ENCODE data around the gene TTC39B. TPM values are rescaled to one million over a fixed set of nuclear protein-coding genes. Genes with fewer than 3 reads are reported as not detected.

TTC39B gene
- total RNA-seq, 1 experiment from 2014 or later: 0.04 TPM

DNA sequence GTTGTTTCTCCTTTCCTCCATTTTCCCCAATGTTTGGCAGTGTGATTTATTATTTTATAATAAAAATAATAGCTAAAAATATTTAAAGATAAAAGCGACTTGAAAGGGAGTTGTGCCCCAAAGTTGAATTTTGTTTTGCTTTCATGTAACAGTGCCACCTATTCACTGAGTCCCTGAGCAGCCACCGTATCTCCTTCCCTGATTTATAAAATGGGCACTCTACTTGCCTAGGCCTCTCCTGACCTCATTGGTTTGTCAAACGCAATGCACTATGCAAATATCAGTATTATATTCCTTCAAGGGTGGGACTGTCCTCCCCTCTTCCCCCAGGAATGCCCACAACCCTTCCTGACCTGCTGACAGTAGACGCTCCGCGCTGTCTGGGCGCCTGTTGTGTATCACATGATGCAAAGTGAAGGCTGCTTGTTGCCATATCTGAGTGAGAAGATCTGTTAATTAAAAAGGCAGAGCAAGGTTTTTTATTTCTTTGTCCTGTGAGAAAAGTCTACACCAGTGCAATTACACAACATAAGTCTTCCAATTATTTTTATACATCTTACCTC, 81.4 kb downstream of the TTC39B start:
- no peaks in the 10 kb centered on the region for H4K20me1 ChIP-seq (ENCODE audit: insufficient read depth, low read depth, low read length)
- H3K4me3 ChIP-seq (ENCODE audit: low read length): no peak overlapping the region
- no peaks in the 10 kb centered on the region for H3K36me3 ChIP-seq (ENCODE audit: insufficient read depth, low read length)
- no peak for DNase-seq
- no peak overlapping the region for H3K27ac ChIP-seq (ENCODE audit: low read length)
- H3K4me2 ChIP-seq (ENCODE audit: low read depth, low read length, poor library complexity, severe bottlenecking): no peak overlapping the region
- H3K27me3 ChIP-seq (ENCODE audit: low read length): no peaks in the 10 kb centered on the region
- H3K9me3 ChIP-seq (ENCODE audit: low read length): no peaks in the 10 kb centered on the region
- H3K4me1 ChIP-seq (ENCODE audit: low read length): no peaks in the 10 kb centered on the region
- H3K9ac ChIP-seq (ENCODE audit: low read length): no peak overlapping the region
- no peak overlapping the region for H2AFZ ChIP-seq (ENCODE audit: low read length)
- no peaks in the 10 kb centered on the region for H3K9me2 ChIP-seq (replicated peaks; ENCODE audit: insufficient read depth, low read length)
- no peaks in the 10 kb centered on the region for H3K79me2 ChIP-seq (ENCODE audit: low read length)

DNA sequence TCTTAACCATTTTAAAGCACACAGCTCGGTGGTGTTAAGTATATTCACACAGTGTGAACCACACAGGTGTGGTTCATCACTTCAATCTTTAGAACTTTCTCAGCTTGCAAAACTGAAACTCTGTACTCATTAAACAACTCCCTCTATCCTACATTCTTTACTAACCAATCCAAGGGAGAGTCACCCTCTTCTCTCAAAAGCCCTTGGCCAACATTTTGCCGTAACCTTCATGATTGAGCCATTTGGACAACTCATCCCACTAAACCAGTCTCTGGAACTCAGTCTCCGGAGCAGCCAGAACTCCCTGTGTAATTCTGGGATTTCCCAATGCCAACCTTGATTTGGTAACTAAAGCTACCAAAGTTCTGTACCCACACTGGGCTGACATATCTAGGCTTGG, 84.7 kb downstream of the TTC39B start:
- no peaks in the 10 kb centered on the region for H3K4me1 ChIP-seq (ENCODE audit: low read length)
- H3K27me3 ChIP-seq (ENCODE audit: low read length): no peaks in the 10 kb centered on the region
- no peaks in the 10 kb centered on the region for H3K79me2 ChIP-seq (ENCODE audit: low read length)
- H3K4me3 ChIP-seq (ENCODE audit: low read length): no peak overlapping the region
- no peaks in the 10 kb centered on the region for H3K36me3 ChIP-seq (ENCODE audit: insufficient read depth, low read length)
- no peaks in the 10 kb centered on the region for H3K9me3 ChIP-seq (ENCODE audit: low read length)
- no peak overlapping the region for H3K9ac ChIP-seq (ENCODE audit: low read length)
- no peaks in the 10 kb centered on the region for H3K9me2 ChIP-seq (replicated peaks; ENCODE audit: insufficient read depth, low read length)
- H4K20me1 ChIP-seq (ENCODE audit: insufficient read depth, low read depth, low read length): no peaks in the 10 kb centered on the region
- no peak for DNase-seq
- H2AFZ ChIP-seq (ENCODE audit: low read length): no peak overlapping the region
- no peak overlapping the region for H3K4me2 ChIP-seq (ENCODE audit: low read depth, low read length, poor library complexity, severe bottlenecking)
- H3K27ac ChIP-seq (ENCODE audit: low read length): no peak overlapping the region

DNA sequence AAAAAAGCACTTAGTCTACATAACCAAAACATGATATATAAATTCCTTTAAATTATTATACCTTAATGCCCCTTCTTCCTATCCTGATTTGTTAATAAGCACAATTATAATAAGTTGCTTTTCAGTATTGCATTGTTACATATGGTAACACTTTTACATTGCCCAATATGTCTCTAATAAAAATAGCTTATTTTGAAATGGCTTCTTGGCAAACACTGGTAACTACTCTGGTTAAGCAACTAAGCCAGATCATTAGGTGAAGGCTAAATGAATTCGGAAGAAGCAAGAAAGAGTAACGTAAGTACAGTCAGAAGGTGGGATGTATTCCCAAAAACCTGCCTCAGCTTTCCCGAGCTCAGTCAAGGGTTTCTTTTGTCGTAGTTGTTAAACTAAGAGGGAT, 85.3 kb downstream of the TTC39B start:
- Histone ChIP-seq H3K9me2 (replicated peaks; ENCODE audit: insufficient read depth, low read length) (no peaks in the 10 kb centered on the region), H4K20me1 (ENCODE audit: insufficient read depth, low read depth, low read length) (no peaks in the 10 kb centered on the region), H3K9ac (ENCODE audit: low read length) (no peak overlapping the region), H3K9me3 (ENCODE audit: low read length) (no peaks in the 10 kb centered on the region), H3K4me1 (ENCODE audit: low read length) (no peaks in the 10 kb centered on the region), H3K4me3 (ENCODE audit: low read length) (no peak overlapping the region), H3K27me3 (ENCODE audit: low read length) (no peaks in the 10 kb centered on the region), H3K79me2 (ENCODE audit: low read length) (no peaks in the 10 kb centered on the region), H3K27ac (ENCODE audit: low read length) (no peak overlapping the region), H3K36me3 (ENCODE audit: insufficient read depth, low read length) (no peaks in the 10 kb centered on the region), H3K4me2 (ENCODE audit: low read depth, low read length, poor library complexity, severe bottlenecking) (no peak overlapping the region), H2AFZ (ENCODE audit: low read length) (no peak overlapping the region)
- DNase-seq: no peak

DNA sequence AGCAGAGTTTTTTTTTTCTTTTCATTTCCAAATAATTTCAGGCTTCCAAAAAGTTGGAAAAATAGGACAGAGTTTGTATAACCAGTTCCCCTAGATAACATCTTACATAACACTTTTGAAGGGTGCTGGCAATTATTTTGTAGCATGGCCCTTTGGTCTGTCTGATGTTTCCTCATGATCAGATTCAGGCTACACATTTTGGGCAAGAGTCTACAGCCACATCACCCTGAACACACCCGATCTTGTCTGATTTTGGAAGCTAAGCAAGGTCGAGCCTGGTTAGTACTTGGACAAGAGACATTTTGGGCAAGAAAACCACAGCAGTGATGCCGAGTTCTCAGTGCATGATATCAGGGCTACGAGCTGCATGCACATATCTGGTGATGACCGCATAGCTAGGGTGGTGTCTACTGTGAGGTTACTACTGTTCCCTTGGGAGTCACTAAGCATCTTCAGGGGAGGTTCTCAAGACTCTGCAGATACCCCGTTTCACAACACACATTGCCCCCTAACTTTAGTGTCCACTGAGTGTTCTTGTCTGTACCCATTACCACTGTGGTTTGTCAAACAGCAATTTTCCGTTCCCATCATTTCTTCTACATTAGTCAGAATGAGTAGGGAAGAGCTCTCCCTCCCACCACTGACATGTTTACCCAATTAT, 86.2 kb downstream of the TTC39B start:
- H3K27ac ChIP-seq (ENCODE audit: low read length): no peak overlapping the region
- H3K4me2 ChIP-seq (ENCODE audit: low read depth, low read length, poor library complexity, severe bottlenecking): no peak overlapping the region
- H3K4me3 ChIP-seq (ENCODE audit: low read length): no peak overlapping the region
- no peaks in the 10 kb centered on the region for H3K4me1 ChIP-seq (ENCODE audit: low read length)
- no peaks in the 10 kb centered on the region for H3K9me2 ChIP-seq (replicated peaks; ENCODE audit: insufficient read depth, low read length)
- no peaks in the 10 kb centered on the region for H3K79me2 ChIP-seq (ENCODE audit: low read length)
- no peak overlapping the region for H2AFZ ChIP-seq (ENCODE audit: low read length)
- no peaks in the 10 kb centered on the region for H3K9me3 ChIP-seq (ENCODE audit: low read length)
- no peak overlapping the region for H3K9ac ChIP-seq (ENCODE audit: low read length)
- no peaks in the 10 kb centered on the region for H3K27me3 ChIP-seq (ENCODE audit: low read length)
- no peak for DNase-seq
- no peaks in the 10 kb centered on the region for H4K20me1 ChIP-seq (ENCODE audit: insufficient read depth, low read depth, low read length)
- no peaks in the 10 kb centered on the region for H3K36me3 ChIP-seq (ENCODE audit: insufficient read depth, low read length)

DNA sequence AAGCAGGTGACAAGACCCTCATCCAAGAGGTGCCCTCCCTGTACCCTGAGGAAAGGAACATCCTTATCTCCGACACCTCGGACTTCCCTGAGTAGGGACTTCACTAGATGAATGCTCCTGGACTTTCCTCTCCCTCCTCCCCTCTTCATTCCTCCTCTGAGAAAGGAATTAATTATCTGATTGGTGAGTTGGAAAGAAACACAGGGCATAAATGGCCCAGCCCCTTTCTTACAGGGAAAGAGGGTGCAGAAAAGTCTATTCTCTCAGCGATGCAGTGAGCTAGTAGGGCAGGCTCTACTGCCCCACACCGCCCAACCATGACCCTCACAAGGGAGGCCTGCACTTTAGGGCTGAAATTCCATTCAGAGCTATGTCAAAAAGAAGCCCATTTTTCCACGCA, 87.5 kb downstream of the TTC39B start:
- no peaks in the 10 kb centered on the region for H3K9me3 ChIP-seq (ENCODE audit: low read length)
- no peak overlapping the region for H3K9ac ChIP-seq (ENCODE audit: low read length)
- no peaks in the 10 kb centered on the region for H3K9me2 ChIP-seq (replicated peaks; ENCODE audit: insufficient read depth, low read length)
- H3K4me2 ChIP-seq (ENCODE audit: low read depth, low read length, poor library complexity, severe bottlenecking): no peak overlapping the region
- no peaks in the 10 kb centered on the region for H4K20me1 ChIP-seq (ENCODE audit: insufficient read depth, low read depth, low read length)
- H3K79me2 ChIP-seq (ENCODE audit: low read length): no peaks in the 10 kb centered on the region
- no peak overlapping the region for H3K27ac ChIP-seq (ENCODE audit: low read length)
- no peaks in the 10 kb centered on the region for H3K36me3 ChIP-seq (ENCODE audit: insufficient read depth, low read length)
- H3K27me3 ChIP-seq (ENCODE audit: low read length): no peaks in the 10 kb centered on the region
- DNase-seq: no peak
- H2AFZ ChIP-seq (ENCODE audit: low read length): no peak overlapping the region
- no peak overlapping the region for H3K4me3 ChIP-seq (ENCODE audit: low read length)
- no peaks in the 10 kb centered on the region for H3K4me1 ChIP-seq (ENCODE audit: low read length)

DNA sequence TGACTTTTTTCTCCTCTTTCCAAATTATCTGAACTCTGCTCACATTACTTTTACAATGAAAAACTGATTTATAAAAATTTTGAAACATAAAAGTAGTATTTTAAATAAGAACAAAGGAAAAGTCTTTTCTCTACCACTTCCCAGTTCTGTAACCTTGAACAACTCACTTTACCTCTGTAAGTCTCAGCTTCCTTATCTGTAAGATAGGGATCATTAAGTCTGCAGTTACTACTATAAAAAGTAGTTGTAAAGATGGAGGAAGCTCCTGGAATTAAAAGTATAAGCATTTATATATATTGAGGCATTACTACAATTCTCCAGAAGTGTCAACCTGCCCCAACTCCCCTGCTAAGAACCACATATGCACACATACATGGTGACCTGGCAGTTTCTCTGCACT, 88.0 kb downstream of the TTC39B start:
- H3K9me3 ChIP-seq (ENCODE audit: low read length): no peaks in the 10 kb centered on the region
- no peaks in the 10 kb centered on the region for H3K36me3 ChIP-seq (ENCODE audit: insufficient read depth, low read length)
- H3K9ac ChIP-seq (ENCODE audit: low read length): no peak overlapping the region
- no peaks in the 10 kb centered on the region for H4K20me1 ChIP-seq (ENCODE audit: insufficient read depth, low read depth, low read length)
- H2AFZ ChIP-seq (ENCODE audit: low read length): no peak overlapping the region
- H3K4me1 ChIP-seq (ENCODE audit: low read length): no peaks in the 10 kb centered on the region
- no peak overlapping the region for H3K4me2 ChIP-seq (ENCODE audit: low read depth, low read length, poor library complexity, severe bottlenecking)
- no peaks in the 10 kb centered on the region for H3K79me2 ChIP-seq (ENCODE audit: low read length)
- no peaks in the 10 kb centered on the region for H3K27me3 ChIP-seq (ENCODE audit: low read length)
- no peak overlapping the region for H3K27ac ChIP-seq (ENCODE audit: low read length)
- H3K9me2 ChIP-seq (replicated peaks; ENCODE audit: insufficient read depth, low read length): no peaks in the 10 kb centered on the region
- DNase-seq: no peak
- no peak overlapping the region for H3K4me3 ChIP-seq (ENCODE audit: low read length)

DNA sequence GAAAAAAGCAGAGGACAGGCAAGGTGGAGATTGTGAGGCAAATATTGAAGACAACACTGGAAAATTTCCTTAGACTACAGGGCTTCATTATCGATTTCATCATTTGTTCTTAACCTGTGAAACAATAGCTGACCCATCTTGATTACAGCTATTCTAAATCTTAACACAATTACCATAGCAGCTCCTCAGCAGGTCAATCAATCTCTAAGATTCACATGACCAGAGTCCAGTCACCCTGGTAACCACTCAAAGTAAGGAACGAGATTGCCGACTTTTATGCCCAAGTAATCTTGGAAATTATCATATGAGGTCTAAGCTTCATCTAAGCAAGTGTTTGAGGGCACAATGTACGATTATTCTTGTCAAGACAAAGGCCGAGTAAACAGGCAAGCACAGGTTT, 93.8 kb downstream of the TTC39B start:
- no peak overlapping the region for H3K9ac ChIP-seq (ENCODE audit: low read length)
- H3K9me2 ChIP-seq (replicated peaks; ENCODE audit: insufficient read depth, low read length): no peaks in the 10 kb centered on the region
- no peak overlapping the region for H3K4me2 ChIP-seq (ENCODE audit: low read depth, low read length, poor library complexity, severe bottlenecking)
- H3K79me2 ChIP-seq (ENCODE audit: low read length): no peaks in the 10 kb centered on the region
- no peak for DNase-seq
- no peaks in the 10 kb centered on the region for H3K9me3 ChIP-seq (ENCODE audit: low read length)
- no peak overlapping the region for H3K27ac ChIP-seq (ENCODE audit: low read length)
- H4K20me1 ChIP-seq (ENCODE audit: insufficient read depth, low read depth, low read length): no peaks in the 10 kb centered on the region
- no peaks in the 10 kb centered on the region for H3K27me3 ChIP-seq (ENCODE audit: low read length)
- peaks cover 9% of the 10 kb centered on the region for H3K4me1 ChIP-seq (ENCODE audit: low read length)
- no peaks in the 10 kb centered on the region for H3K36me3 ChIP-seq (ENCODE audit: insufficient read depth, low read length)
- H3K4me3 ChIP-seq (ENCODE audit: low read length): no peak overlapping the region
- no peak overlapping the region for H2AFZ ChIP-seq (ENCODE audit: low read length)

DNA sequence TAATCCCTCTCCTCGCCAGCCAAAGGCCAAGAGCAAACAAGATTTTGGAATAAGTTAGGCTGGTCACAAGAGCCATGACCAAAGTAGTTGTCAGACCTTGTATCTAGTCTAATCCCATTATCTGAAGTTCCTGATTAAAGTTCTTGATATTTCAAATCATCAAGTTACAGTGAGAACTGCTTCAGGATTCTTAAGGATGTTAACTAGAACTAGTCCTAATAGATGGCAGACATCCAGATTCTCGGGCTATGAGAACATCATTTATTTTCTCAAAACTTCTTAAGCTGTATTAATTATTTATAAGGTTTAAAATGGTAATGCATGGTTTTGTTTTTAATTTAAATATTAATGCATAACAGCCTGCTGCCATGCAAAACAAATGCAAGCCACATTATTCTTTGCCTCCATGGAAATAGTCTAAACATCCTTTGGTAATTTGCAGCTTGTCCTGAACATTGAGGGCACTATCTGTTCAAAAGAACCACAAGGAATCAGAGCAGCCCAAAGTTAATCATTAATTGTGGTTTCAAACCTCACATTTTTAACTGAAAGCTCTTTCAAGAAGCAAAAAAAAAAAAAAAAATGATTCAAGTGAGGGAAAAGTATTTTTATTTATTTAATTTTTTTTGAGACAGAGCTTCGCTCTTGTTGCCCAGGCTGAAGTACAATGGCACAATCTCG, 95.1 kb downstream of the TTC39B start:
- no peaks in the 10 kb centered on the region for H3K9me3 ChIP-seq (ENCODE audit: low read length)
- no peaks in the 10 kb centered on the region for H3K79me2 ChIP-seq (ENCODE audit: low read length)
- no peak overlapping the region for H3K27ac ChIP-seq (ENCODE audit: low read length)
- DNase-seq: no peak
- no peak overlapping the region for H3K4me2 ChIP-seq (ENCODE audit: low read depth, low read length, poor library complexity, severe bottlenecking)
- no peaks in the 10 kb centered on the region for H3K27me3 ChIP-seq (ENCODE audit: low read length)
- H3K9me2 ChIP-seq (replicated peaks; ENCODE audit: insufficient read depth, low read length): no peaks in the 10 kb centered on the region
- H3K36me3 ChIP-seq (ENCODE audit: insufficient read depth, low read length): no peaks in the 10 kb centered on the region
- H3K4me1 ChIP-seq (ENCODE audit: low read length): peaks cover 9% of the 10 kb centered on the region
- no peak overlapping the region for H2AFZ ChIP-seq (ENCODE audit: low read length)
- no peak overlapping the region for H3K9ac ChIP-seq (ENCODE audit: low read length)
- no peak overlapping the region for H3K4me3 ChIP-seq (ENCODE audit: low read length)
- H4K20me1 ChIP-seq (ENCODE audit: insufficient read depth, low read depth, low read length): no peaks in the 10 kb centered on the region

Data from Karpas-422 (cell line).